Measurements from ENCODE around the gene JCAD. TPM values are rescaled to one million over a fixed set of nuclear protein-coding genes. Genes with fewer than 3 reads are reported as not detected.
"Not testable (repeated sequence)": the region's sequence is repeated elsewhere in the genome, so short reads cannot be mapped to it uniquely, and the experiment has no call there.

Gene JCAD
- total RNA-seq (10 to 100 TPM; 10.4 to 46.5 (median 23.8) TPM), polyA plus RNA-seq (10 to 100 TPM; 10.0 to 71.7 TPM)
- long read RNA-seq, donor 1, partial matches to known transcripts: 12 of 29 reads
- long read RNA-seq, donor 1, other reads (novel, unspliced or antisense): 17 of 29 reads
- long read RNA-seq, donor 2, full-length matches to known transcripts: 2 of 14 reads
- long read RNA-seq, donor 2, partial matches to known transcripts: 12 of 14 reads
- long read RNA-seq, donor 2, other reads (novel, unspliced or antisense): 0 of 14 reads
- long read RNA-seq, donor 3, full-length matches to known transcripts: 4 of 19 reads
- long read RNA-seq, donor 3, partial matches to known transcripts: 6 of 19 reads
- long read RNA-seq, donor 3, other reads (novel, unspliced or antisense): 9 of 19 reads

- H3K27me3 ChIP-seq: no peaks in the 10 kb centered on the region
- H3K36me3 ChIP-seq: no peaks in the 10 kb centered on the region
- H3K4me3 ChIP-seq: peak within 1 kb of the TSS; percentile 88
- H3K27ac ChIP-seq: peak within 1 kb of the TSS; percentile 56 to 58
- peak; percentile 77 to 87 (median 80) for DNase-seq
- no peaks in the 10 kb centered on the region for H3K9me3 ChIP-seq
- peaks cover 11% of the 10 kb centered on the region for H3K4me1 ChIP-seq (ENCODE audit: insufficient read depth)
- TF ChIP-seq CTCF (IDR thresholded peaks at IDR 0.05): peak in 2 of 3 donors; percentile 8 to 22
- no peak for TF ChIP-seq EP300 (IDR thresholded peaks at IDR 0.05)
- 3 to 6% (median 5%) methylated on average over 34 to 66 of the region's 66 CpGs for WGBS, 3 donors
- intact Hi-C loops (cut with DNase I): no loop called here
These were observed at the start of gene JCAD for GRCh38 chr10:30059209-30060107. JCAD (minus strand) TSS chr10:30059586; CDS start chr10:30047812, 11,774 bp downstream.

GRCh38 chr10:30106987-30107386 lies 47.6 kb upstream of the JCAD start:
- no peak overlapping the region for H3K27ac ChIP-seq
- H3K36me3 ChIP-seq: no peaks in the 10 kb centered on the region
- no peaks in the 10 kb centered on the region for H3K27me3 ChIP-seq
- no peaks in the 10 kb centered on the region for H3K4me1 ChIP-seq (ENCODE audit: insufficient read depth)
- intact Hi-C loops (cut with DNase I): no loop called here
- no peak overlapping the region for H3K4me3 ChIP-seq
- TF ChIP-seq EP300 (IDR thresholded peaks at IDR 0.05) (no peak), POLR2A (IDR thresholded peaks at IDR 0.05) (no peak), CTCF (IDR thresholded peaks at IDR 0.05) (no peak)
- DNase-seq: no peak
- WGBS, 3 donors: 89 to 92% (median 91%) methylated on average over 5 of the region's 5 CpGs
- H3K9me3 ChIP-seq: no peaks in the 10 kb centered on the region

GRCh38 chr10:30103595-30104320 lies 44.4 kb upstream of the JCAD start:
- Histone ChIP-seq H3K36me3 (no peaks in the 10 kb centered on the region), H3K4me1 (ENCODE audit: insufficient read depth) (no peaks in the 10 kb centered on the region), H3K27me3 (no peaks in the 10 kb centered on the region), H3K4me3 (no peak overlapping the region), H3K9me3 (no peaks in the 10 kb centered on the region), H3K27ac (no peak overlapping the region)
- DNase-seq: no peak
- TF ChIP-seq CTCF (IDR thresholded peaks at IDR 0.05) (no peak), EP300 (IDR thresholded peaks at IDR 0.05) (no peak), POLR2A (IDR thresholded peaks at IDR 0.05) (no peak)
- 87 to 92% (median 89%) methylated on average over 7 of the region's 7 CpGs for WGBS, 3 donors
- intact Hi-C loops (cut with DNase I): no loop called here

- intact Hi-C loops (cut with DNase I); H3K36me3 ChIP-seq; H3K27me3 ChIP-seq; H3K4me1 ChIP-seq (ENCODE audit: insufficient read depth); H3K4me3 ChIP-seq; H3K27ac ChIP-seq; H3K9me3 ChIP-seq; DNase-seq: not testable (repeated sequence)
- WGBS, 3 donors: 94 to 95% (median 95%) methylated on average over 7 of the region's 7 CpGs
These were observed 40.3 kb upstream of the JCAD start for GRCh38 chr10:30099706-30100105.

Measured in ovary (tissue), 10 donors.